DMS153 (cell line): Measurements from ENCODE around the gene FBXL15.

Experiments
- DNase-seq: peaks from one replicate; lab custom pipeline; 2025; lab: John Stamatoyannopoulos, UW

The FBXL15 gene

DNA sequence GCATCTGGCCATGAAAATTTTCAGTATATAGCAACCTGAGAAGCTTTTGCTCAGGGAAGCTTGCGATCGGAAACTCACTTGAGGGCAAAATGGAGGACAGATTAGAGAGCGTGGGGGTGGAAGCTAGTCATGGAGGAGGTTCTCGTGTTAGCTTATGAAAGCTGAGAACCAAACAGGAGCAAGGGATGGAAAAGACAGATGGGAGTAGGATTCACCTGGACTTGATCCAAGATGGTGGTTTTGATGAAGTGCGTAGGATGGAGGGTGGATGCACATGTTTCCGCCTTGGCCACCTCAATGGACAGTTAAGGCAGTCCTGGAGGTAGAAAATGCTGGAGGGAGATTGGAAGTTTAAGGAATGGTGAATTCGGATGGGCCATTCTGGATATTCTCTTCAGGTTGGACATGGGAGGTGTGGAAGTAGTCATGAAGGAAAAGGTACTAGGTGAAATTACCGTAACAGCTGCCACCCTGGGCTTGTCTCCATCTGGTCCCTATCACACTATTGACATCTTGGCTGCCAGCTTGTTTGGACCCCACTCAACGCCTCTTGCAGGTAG is 37.0 kb downstream of the FBXL15 start:
- DNase-seq = no peak

DNA sequence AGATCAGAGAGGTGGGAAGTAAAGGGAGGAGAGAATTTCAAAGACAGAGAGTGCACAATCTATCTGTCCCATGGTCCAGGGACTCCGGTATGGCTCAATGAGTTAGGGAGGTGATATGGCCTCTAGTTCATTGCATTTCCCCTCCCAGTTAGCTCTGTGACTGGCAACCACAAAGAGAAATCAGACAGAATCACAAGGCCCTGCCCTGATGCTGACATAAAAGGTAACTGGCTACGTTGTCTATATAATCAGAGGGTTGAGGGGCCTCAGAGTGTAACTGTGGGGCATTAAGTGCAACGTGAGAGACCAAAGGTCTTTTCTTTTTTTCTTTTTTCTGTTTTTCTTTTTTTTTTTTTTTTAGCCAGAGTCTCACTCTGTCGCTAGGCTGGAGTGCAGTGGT is 38.0 kb downstream of the FBXL15 start:
- DNase-seq = no peak

DNA sequence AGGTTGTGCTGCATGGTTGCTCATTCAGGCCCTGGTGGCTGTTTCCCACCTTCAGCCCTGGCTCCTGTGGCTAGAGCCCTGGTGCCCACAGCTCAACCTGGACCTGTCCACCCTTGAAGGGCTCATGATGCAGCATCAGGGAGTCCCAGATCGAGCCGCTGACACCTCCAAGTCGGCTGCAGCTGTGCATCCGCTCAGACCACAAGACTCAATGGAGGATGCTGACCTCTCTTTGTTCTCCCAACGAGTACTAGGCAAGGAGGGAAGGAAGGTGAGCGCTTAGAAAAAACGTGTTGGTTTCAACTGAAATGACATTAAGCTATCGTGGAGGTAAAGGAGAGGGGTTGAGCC is 40.2 kb downstream of the FBXL15 start:
- DNase-seq = no peak

DNA sequence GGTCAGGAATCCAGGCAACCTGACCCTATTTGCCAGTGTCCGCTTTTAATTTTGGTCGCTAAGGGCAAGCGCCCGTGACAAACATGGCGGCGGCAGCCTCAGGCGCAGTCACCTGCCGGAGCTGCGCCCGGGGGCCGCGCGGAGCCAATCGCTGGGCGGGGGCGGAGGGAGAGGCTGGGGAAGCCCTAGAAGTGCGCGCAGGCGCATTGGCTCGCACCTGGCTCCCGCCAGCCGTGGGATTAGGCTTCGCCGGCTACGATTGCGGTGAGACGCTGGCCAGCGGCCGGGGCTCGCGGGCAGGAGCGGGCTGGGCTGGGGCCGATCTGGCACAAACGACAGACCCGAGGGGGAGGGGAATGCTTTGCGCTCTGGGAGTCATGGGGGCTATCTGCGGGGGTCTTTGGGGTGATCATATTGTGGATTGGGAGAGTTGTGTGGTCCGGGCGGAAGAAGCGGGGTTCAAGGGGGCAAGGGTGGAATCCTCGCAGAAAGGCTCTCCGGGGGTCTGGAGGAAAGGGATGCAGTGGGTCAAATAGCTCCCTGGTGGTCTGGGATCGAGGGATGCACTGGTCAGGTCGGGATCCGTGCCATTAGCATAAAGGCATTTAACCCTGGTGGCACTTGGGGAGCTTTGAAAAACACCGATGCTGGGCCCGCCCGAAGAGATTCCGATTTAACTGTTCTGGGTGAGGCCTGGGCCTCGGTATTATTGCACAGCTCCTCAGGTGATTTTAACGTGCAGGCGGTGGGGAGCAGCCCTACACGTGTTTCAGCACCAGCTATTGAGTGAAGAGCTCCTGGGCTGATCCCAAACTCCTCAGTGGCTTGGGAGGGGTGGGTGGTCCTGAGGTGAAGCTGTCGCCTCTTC is 40.8 kb downstream of the FBXL15 start:
- DNase-seq = peak; percentile 85

DNA sequence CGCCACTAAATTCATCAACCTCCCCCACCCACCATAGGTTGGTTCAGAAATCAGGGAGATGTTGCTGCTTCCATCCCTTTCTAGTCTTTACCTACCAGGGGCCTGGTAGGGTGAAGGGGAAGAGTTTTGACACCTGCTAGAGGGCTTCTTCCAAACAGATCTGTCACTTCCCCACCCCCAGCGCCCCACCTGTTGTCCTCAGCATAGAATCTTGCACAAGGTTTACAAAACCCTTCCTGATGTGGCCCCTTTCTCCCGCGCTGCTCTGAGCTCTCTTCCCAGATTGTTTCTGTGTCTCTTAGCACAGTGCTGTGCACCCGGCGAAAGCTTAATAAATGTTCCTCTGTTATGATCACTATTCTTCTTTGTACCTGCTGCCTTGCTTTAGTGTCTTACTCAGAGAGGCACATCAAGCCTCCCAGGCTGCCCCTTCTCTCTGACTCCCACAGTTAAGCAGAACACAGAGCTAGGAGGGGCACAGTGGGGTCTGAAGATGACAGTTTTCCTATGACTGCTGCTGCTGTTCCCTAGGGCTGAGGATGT is 41.9 kb downstream of the FBXL15 start:
- DNase-seq = no peak

DNA sequence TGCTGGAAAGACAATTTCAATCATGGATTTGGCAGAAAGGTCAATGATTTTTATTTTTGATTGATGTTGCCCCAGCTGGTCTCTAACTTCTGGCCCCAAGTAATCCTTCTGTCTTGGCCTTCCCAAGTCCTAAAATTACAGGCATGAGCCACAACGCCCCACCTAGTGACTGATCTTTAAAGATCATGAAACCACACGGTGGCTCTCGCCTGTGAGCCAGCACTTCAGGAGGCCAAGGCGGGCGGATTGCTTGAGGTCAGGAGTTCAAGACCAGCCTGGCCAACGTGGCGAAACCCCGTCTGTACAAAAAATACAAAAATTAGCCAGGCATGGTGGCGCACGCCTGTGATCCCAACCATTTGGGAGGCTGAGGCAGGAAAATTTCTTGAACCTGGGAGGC is 43.3 kb downstream of the FBXL15 start:
- DNase-seq = no peak

DNA sequence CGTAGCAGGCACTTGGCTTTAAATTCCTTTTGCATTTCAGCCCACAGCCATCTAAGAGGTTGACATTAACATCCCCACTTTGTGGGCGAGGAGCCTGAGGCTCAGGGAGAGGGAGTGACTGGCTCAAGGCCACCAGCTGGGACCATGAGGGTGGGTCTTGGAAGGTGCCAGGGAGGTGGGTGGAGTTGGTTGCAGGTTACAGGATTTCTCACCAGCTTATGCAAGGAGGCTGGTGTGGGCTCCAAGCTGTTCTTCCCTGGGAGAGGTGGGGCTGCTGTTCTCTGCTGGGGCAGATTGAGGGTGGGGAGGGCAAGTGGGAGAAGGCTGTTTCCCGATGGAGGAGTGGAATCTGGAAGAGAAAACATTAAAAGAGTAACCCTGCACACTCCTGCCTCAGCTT is 44.8 kb downstream of the FBXL15 start:
- DNase-seq = no peak

DNA sequence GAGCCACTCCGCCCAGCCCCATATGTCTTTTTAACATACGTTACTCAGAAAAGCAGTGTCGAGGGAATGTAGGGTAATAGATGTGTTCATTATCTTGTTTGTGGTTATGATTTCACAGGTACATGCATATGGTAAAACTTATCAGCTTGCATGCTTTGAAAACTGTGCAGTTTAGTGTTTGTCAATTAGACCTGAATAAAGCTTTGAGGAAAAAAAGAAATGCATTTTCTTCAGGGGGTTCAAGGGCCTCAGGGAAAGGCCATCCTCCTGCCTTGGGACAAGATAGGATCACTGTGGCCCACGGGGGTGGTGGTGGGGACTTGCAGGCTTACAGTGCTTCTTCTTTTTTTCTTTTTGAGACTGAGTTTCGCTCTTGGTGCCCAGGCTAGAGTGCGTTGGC is 46.7 kb downstream of the FBXL15 start:
- no peak for DNase-seq

DNA sequence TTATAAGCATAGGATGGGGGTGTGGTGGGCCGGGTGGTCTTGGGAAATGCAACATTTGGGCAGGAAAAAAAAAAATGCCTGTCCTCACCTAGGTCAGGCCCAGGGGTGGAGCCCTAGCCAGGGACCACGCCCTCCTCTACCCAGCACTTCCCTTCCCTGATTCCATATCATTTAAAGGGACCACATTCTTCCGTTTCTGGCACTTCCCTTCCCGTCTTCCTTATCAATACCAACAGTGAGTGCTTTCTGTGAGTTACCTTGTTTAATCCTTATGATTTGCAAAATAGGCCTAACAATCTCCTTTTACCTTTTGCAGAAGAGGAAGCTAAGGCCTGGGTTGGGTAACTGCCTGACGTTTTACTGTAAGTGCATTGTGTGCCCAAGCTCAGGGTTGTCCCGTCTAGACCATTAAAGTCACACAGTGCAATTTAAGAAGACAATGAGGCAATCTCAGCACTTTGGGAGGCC is 47.4 kb downstream of the FBXL15 start:
- no peak for DNase-seq

DNA sequence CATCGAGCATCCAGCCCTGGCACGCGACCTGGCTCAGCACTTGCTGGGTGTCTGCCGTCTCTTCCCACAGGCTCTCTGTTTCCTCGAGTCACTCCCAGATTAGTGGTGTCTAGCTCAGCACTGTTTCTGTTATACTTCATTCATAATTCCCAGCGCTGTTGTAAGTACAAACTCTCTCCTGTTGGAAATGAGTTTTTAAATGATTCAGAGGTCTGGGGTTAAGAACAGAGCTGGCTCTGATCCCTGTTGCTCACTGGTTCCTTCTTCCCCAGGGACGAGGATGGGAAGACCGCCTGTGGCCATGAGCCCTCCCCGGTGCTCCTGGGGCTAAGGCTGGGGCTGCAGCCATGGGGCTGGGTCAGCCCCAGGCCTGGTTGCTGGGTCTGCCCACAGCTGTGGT is 48.0 kb downstream of the FBXL15 start:
- no peak for DNase-seq

DNA sequence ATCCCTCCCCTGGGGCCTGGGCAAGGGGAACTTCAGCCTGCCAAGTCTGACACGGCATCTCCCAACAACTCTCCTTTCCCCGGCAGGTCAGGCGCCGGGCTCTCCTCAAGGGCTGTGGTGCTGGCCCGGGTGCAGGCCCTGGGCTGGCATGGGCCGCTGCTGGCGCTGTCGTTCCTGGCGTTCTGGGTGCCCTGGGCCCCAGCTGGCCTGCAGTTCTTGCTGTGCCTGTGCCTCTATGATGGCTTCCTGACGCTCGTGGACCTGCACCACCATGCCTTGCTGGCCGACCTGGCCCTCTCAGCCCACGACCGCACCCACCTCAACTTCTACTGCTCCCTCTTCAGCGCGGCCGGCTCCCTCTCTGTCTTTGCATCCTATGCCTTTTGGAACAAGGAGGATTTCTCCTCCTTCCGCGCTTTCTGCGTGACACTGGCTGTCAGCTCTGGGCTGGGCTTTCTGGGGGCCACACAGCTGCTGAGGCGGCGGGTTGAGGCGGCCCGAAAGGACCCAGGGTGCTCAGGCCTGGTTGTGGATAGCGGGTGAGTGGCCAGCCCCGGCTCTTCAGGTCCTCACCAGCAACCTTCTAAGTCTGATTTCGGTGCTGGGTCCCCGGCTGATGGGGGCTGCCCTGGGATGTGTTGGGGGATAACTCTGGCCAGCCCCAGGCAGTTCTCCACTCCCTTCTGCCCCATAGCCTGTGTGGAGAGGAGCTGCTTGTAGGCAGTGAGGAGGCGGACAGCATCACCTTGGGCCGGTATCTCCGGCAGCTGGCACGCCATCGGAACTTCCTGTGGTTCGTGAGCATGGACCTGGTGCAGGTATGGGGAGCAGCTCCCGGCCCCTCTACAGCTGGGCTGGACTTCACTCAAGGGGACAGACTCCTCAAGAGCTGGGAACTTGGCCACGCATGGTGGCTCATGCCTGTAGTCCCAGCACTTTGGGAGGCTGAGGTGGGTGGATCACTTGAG is 50.2 kb downstream of the FBXL15 start:
- no peak for DNase-seq
